H1 (cell line): ENCODE results near the gene ZNF496. TPM values are rescaled to one million over a fixed set of nuclear protein-coding genes. Genes with fewer than 3 reads are reported as not detected.

ENCODE experiments used
- KDM1A ChIP-seq: fragments of 200-600, 300-600 bp; sonication (generic); IDR thresholded peaks from 2 replicates; pipeline ENCODE4 v1.7.1; 2016; ENCODE audit warnings: mild to moderate bottlenecking, low read length, borderline replicate concordance
- PHF8 ChIP-seq: fragments of 200-600 bp; sonication (generic); conservative IDR thresholded peaks from 2 replicates; pipeline ENCODE4 v1.7.1; 2012; ENCODE audit warnings: low read depth, mild to moderate bottlenecking, inconsistent platforms, low read length, moderate library complexity
- RNF2 ChIP-seq: fragments of 200-900, 300-1000 bp; sonication (generic); IDR thresholded peaks from 2 replicates; pipeline ENCODE4 v1.7.1; 2016; ENCODE audit warnings: borderline replicate concordance, low read depth, mild to moderate bottlenecking, antibody characterized with exemption, low read length; ENCODE audit not compliant: poor library complexity, severe bottlenecking; ENCODE audit errors: missing control alignments
- SP2 ChIP-seq: IDR thresholded peaks from 2 replicates; pipeline ENCODE4 v1.6.1; 2012; ENCODE audit warnings: mild to moderate bottlenecking, low read length, inconsistent platforms
- ZNF274 ChIP-seq: IDR thresholded peaks from 2 replicates; pipeline ENCODE4 v1.7.0; 2012; ENCODE audit warnings: low read length, borderline replicate concordance; ENCODE audit errors: extremely low read depth
- polyA plus RNA-seq, 7 experiments: library from polyadenylated mRNA; depleted of rRNA in 3 of 7; stranded (reverse) in 5 of 7; unstranded in 2 of 7; fragments of >200 nt in 5 of 7; fragments of 200-250 nt in 2 of 7; gene quantifications; 1 replicate in 5 of 7; 2 replicates in 1 of 7; 4 replicates in 1 of 7; pipeline versions ENCODE4 v1.2.1 to v1.2.3, GENCODE V29; 2011 to 2013; ENCODE audit warnings: missing spikeins in 2 of 7, mixed read lengths in 2 of 7
- total RNA-seq: library from RNA; stranded (reverse); fragmentation: NEBNext Ultra II Directional; extraction: Animal tissue kit (Norgen Biotek cat#: 25700); gene quantifications from 2 replicates; pipeline ENCODE4 v1.2.1, GENCODE V29; 2021

ZNF496 gene
- total and polyA plus RNA-seq, 2 of the 8 experiments (the other 6 are each of a cell fraction or from before 2014, with no cell fraction given): 27.9 to 71.4 TPM

DNA sequence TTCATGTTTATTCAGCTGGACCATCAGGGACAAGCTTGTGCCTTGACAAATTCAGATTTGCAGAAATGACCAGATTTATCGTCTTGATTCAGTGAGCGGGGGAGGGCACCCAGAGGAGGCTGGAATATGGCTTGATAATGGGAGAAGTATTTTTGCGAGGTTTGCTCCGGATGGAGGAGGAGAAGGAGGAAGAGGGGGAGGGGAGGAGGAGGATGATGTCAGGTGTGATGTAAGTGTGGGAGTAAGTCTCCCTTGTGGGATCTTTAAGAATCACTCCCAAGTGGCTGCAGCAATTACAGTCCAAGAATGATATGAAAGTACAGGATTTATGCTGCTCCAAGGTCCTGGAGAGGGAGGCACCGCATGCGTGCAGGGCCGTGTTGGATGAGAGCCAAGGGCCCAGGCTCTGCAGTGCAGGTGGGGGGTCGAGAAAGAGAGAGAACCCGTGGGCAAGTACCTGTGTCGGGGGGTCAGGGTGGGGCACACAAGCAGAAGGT is 5.6 kb upstream of the ZNF496 start (continued):
- TF ChIP-seq RNF2 (no peak), KDM1A (no peak), SP2 (no peak), PHF8 (no peak), ZNF274 (no peak)
